ENCODE results near the gene DOCK4.

- TF ChIP-seq CTCF (IDR thresholded peaks at IDR 0.05) = no peak
- no peak for TF ChIP-seq POLR2A (IDR thresholded peaks at IDR 0.05)
Measured at GRCh38 chr7:111771638-111772037, 434.6 kb downstream of the DOCK4 start.

Data from thyroid gland (tissue), 4 donors.